ENCODE data around the gene PIH1D2.

DNA sequence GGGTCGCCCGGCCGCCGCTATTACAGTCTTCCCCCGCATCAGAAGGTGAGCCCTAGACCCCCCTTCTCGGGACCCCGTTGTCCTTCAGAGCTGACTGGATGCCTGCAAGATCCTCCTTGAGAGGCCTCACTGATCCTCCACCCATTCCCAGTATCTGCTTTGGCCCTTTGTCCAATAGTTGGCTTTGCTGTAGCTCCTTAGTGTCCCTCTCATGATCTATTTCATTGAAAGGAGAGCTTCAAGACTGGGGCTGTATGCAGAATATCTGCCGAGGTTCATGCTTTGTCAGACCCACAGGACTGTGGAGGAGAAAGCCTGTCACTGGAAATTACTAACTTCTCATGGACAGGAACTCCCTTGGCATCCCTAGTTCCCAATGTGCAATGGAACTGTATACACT lies 48.1 kb downstream of the PIH1D2 start:
- TF ChIP-seq, protein P1, sequence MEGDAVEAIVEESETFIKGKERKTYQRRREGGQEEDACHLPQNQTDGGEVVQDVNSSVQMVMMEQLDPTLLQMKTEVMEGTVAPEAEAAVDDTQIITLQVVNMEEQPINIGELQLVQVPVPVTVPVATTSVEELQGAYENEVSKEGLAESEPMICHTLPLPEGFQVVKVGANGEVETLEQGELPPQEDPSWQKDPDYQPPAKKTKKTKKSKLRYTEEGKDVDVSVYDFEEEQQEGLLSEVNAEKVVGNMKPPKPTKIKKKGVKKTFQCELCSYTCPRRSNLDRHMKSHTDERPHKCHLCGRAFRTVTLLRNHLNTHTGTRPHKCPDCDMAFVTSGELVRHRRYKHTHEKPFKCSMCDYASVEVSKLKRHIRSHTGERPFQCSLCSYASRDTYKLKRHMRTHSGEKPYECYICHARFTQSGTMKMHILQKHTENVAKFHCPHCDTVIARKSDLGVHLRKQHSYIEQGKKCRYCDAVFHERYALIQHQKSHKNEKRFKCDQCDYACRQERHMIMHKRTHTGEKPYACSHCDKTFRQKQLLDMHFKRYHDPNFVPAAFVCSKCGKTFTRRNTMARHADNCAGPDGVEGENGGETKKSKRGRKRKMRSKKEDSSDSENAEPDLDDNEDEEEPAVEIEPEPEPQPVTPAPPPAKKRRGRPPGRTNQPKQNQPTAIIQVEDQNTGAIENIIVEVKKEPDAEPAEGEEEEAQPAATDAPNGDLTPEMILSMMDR (IDR thresholded peaks at IDR 0.05; ENCODE audit: insufficient read depth, low read length, poor library complexity, severe bottlenecking) = no peak
- TF ChIP-seq EZH2phosphoT487 (conservative IDR thresholded peaks at IDR 0.05; ENCODE audit: low read length) = no peak
